GM21390 (cell line): ENCODE measurements around the gene GATA5.
A peak's percentile ranks its signal among the peaks of the same experiment; 100 is the strongest.
"Not testable (repeated sequence)": the region's sequence is repeated elsewhere in the genome, so short reads cannot be mapped to it uniquely, and the experiment has no call there.

Experiments used
- ATAC-seq: cut with Tn5 transposase; IDR thresholded peaks from one replicate; pipeline ENCODE4 v1.9.1; 2021; ENCODE audit not compliant: unreplicated experiment

Gene GATA5

GRCh38 chr20:62505337-62506045 is 29.7 kb upstream of the GATA5 start:
- no peak for ATAC-seq

- ATAC-seq: no peak
Observed at GRCh38 chr20:62504323-62504722, 28.5 kb upstream of the GATA5 start.

GRCh38 chr20:62503401-62504178 is 27.8 kb upstream of the GATA5 start:
- ATAC-seq: no peak

GRCh38 chr20:62502496-62503095 is 26.8 kb upstream of the GATA5 start:
- ATAC-seq: no peak

- ATAC-seq: peak; percentile 66
Observed at GRCh38 chr20:62501801-62502495, 26.2 kb upstream of the GATA5 start.

- no peak for ATAC-seq
Observed at GRCh38 chr20:62500237-62500864, 24.6 kb upstream of the GATA5 start.

- ATAC-seq: no peak
Observed at GRCh38 chr20:62499758-62500236, 24.0 kb upstream of the GATA5 start.

GRCh38 chr20:62498874-62499273 is 23.1 kb upstream of the GATA5 start:
- no peak for ATAC-seq

GRCh38 chr20:62496568-62497218 is 20.9 kb upstream of the GATA5 start:
- no peak for ATAC-seq

- ATAC-seq: no peak
Observed at GRCh38 chr20:62495749-62496567, 20.2 kb upstream of the GATA5 start.

- no peak for ATAC-seq
Observed at GRCh38 chr20:62494980-62495748, 19.4 kb upstream of the GATA5 start.

- ATAC-seq: no peak
Observed at GRCh38 chr20:62494537-62494936, 18.7 kb upstream of the GATA5 start.

GRCh38 chr20:62493886-62494285 is 18.1 kb upstream of the GATA5 start:
- no peak for ATAC-seq

- ATAC-seq: no peak
Observed at GRCh38 chr20:62493253-62493885, 17.6 kb upstream of the GATA5 start.

GRCh38 chr20:62492711-62493110 is 16.9 kb upstream of the GATA5 start:
- no peak for ATAC-seq

- ATAC-seq: not testable (repeated sequence)
Observed at GRCh38 chr20:62490783-62491182, 15.0 kb upstream of the GATA5 start.

- ATAC-seq: no peak
Observed at GRCh38 chr20:62489932-62490263, 14.1 kb upstream of the GATA5 start.

GRCh38 chr20:62489186-62489931 is 13.6 kb upstream of the GATA5 start:
- no peak for ATAC-seq
